GM19239 (cell line): ENCODE measurements around the gene RIN3.

ENCODE experiments used
- DNase-seq: peaks from one replicate; pipeline ENCODE4 v3.0.0; 2011; ENCODE audit warnings: low spot score; ENCODE audit not compliant: insufficient read length
- FAIRE-seq: peaks from 2 replicates; lab custom pipeline; 2011; peaks lifted over from hg19 to GRCh38; lab: Jason Lieb, UNC

RIN3 gene

GRCh38 chr14:92726135-92726932 lies 212.8 kb downstream of the RIN3 start:
- DNase-seq = no peak
- no peak for FAIRE-seq

- FAIRE-seq = no peak
- no peak for DNase-seq
Observed at GRCh38 chr14:92726933-92727262, 213.3 kb downstream of the RIN3 start.

- no peak for DNase-seq
Observed at GRCh38 chr14:92728759-92729364, 215.3 kb downstream of the RIN3 start.

GRCh38 chr14:92729634-92730358 lies 216.2 kb downstream of the RIN3 start:
- peak; percentile 95 for FAIRE-seq
- DNase-seq = no peak

More at GRCh38 chr14:92728759-92729364, 215.3 kb downstream of the RIN3 start:
- peak; percentile 80 for FAIRE-seq

- FAIRE-seq (no peak), DNase-seq (no peak)
Observed at GRCh38 chr14:92731622-92732115, 218.1 kb downstream of the RIN3 start.

- FAIRE-seq (no peak), DNase-seq (no peak)
Observed at GRCh38 chr14:92733007-92733406, 219.4 kb downstream of the RIN3 start.

GRCh38 chr14:92734618-92735017 lies 221.0 kb downstream of the RIN3 start:
- no peak for DNase-seq

GRCh38 chr14:92735344-92735743 lies 221.8 kb downstream of the RIN3 start:
- DNase-seq (no peak), FAIRE-seq (no peak)

More at GRCh38 chr14:92734618-92735017, 221.0 kb downstream of the RIN3 start:
- no peak for FAIRE-seq

GRCh38 chr14:92737206-92737605 lies 223.6 kb downstream of the RIN3 start:
- FAIRE-seq (no peak), DNase-seq (no peak)

GRCh38 chr14:92737619-92738188 lies 224.1 kb downstream of the RIN3 start:
- DNase-seq (no peak), FAIRE-seq (no peak)
